HG03432 (cell line): ENCODE data around the gene CD164L2.
"Not testable (repeated sequence)": the region's sequence is repeated elsewhere in the genome, so short reads cannot be mapped to it uniquely, and the experiment has no call there.

Source experiments
- ATAC-seq: cut with Tn5 transposase; IDR thresholded peaks from one replicate; pipeline ENCODE4 v1.9.1; 2021; ENCODE audit warnings: mild to moderate bottlenecking, moderate library complexity; ENCODE audit not compliant: unreplicated experiment

CD164L2 gene

DNA sequence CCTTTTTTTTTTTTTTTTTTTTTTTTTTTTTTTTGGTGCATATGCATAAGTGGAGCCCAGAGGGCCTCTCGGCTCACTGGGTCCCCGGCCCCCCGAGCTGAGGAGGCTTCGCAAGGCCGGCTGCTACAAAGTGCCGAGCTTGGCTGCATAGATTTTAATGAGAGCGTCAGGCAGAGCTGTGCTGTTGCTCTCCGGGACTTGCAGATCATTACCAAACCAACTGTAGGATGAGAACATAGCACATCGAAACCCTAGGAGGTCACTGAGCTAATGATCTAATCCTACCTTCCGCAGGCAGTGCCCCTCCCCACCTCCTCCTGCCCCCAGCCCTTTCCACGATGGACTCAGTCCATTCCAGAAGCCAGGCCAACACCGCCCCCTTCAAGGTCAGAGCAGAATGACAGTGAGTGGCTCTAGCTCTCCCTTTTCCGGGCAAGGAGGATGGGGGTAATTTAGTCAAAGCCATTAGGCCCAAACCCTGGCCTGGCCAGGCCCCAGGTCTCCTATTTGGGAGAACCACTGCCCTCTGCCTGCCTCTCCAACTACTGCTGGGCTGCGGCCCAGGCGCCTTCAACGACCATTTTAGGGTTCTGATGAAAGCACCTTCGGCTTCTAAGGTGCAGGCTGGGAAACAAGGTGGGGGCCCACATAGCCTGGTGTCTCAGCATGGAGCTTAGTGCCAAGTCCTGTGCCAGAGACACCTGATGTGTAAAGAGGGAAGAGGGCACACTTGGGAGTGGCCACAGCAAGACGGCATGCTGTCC lies 22.6 kb upstream of the CD164L2 start:
- ATAC-seq, result not testable (repeated sequence)

DNA sequence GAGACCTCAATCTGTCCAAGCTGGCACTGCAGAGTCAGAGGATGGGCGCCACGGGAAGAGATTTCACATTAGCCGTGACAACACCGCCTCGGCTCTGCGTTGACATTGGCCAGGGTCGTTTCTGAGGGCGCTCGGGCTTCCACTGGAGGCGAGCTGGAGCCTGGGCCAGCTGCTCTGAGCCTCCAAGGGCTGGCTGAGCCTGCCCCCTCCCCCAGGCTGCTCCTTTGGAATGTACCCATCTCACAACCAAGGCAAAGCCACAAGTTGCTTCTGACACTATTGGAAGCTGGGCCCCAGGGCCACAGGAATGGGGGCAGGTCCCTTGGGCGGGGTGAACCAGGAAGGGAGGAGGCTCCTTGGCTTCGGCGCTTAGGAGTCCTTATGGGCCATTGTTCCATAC lies 21.9 kb upstream of the CD164L2 start:
- ATAC-seq, result no peak

DNA sequence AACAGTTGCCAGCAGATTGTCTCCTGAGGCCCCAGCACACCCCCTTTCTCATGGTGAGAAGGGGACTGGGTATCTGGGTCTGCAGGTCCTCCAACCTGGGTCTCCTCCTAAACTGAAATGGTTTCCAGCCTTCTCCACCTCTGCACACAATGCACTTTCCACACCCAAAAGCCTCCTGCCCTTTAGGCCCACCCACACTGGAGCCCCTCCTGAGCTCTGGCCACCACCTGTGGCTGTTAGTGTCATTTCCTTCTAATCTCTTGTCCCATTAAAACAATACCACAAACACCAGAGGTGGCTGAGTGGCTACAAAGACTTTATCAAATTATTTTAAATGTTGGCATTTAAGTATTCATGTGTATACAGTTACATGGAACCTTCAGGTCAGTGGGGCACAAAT lies 20.8 kb upstream of the CD164L2 start:
- peak; percentile 10 for ATAC-seq

DNA sequence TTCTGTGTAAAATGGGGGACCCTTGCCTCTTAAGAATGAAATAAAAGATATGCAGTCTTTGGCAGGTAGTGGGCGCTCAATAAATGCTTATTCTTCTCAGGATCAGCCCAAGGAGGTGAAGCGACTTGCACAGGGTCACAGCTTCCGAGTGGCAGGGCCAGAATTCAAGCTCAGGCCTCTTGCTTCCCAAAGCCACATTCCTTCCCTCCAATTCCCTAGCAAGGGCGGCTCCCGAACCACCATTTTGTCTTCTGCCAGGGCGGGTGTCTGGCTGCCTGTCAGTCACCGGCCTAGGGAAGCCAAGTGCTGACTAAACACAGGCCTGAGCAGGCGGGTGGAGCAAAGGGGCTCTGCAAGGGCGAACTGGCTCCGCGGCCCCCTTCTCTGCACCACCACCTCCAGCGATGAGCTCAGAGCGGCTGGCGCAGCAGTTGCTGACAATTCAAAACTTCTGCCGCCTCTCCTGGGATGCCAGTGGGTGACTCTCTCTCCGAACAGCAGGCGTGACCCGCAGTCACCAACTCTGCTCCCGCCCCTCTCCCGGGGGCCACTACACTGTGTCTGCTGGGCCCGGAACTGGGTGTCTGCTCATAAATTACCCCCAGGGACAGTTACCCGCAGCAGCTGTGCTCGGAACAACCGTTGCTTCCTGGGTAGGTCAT lies 20.1 kb upstream of the CD164L2 start:
- ATAC-seq, result peak; percentile 66

DNA sequence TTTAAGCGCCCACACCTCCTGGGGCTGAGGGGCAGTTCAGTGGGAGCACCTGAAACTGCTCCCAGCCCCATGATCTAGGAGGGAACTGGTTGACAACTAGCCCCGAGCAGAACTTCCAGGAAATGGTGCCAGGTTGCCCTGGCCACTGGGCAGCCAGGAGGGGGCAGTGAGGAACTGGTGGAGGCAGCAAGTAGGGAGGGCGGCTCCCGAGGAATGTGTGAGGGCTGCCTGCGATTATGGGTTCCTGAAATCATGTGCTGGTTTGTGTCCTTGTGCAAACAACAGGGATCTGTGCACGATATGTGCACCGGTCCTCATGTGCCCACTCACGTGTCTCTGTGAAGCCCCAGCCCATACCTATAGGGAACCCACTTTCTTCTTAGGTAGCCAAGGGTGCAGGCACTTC lies 19.2 kb upstream of the CD164L2 start:
- no peak for ATAC-seq

DNA sequence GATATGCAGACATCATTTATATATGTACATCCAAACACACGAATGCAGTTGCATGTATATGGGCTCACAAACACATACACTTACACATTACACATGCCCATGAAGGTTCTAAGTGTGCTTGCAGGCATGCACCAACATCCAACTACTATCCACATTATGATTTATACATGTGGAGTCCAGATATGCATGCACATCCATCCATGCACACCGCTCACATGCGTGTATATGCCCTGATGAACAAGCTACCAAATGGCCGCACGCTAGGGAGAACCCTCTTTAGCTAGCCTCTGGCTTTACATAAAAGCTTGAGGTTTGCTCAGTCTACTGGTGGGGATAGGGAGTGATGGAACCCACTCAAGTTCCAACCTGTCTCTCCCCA lies 17.8 kb upstream of the CD164L2 start:
- no peak for ATAC-seq

DNA sequence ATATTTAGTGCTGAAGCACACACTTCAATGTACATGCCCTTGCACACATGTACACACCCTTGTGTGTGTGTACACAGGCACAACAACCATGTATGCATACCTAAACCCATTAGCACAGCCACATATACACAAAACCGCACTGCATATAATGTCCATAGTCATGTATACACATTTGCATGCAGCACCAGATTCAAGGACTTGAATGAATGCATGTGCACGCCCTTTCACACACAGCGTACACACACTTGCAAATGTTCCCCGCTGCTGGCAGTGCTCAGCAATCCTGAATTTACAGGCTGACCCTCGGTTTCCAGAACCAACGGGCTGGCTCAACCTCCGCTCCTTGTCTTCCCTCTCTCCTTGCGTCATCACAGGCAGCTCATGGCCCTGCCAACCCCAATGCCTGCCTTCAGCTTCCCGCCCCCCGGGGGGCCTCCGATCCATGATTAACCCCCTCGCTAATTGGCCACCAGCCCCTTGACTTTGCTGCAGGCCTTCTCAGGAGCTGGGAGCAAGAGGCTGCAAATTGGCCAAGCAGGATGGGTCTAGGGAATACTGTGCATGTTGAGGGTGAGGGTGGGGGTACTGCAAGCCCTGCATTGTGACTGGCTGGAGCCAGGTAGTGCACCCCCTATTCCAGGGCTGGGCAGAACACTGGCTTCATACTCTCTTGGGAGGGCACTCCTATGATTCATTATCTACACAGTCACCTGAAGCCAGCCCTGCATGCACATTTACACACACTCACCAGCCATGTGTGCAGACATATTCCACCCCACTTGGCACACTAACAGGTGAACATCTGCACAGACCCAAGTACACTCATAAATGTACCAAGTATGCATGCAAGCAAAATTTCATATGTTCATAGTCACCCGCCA lies 17.2 kb upstream of the CD164L2 start:
- no peak for ATAC-seq

DNA sequence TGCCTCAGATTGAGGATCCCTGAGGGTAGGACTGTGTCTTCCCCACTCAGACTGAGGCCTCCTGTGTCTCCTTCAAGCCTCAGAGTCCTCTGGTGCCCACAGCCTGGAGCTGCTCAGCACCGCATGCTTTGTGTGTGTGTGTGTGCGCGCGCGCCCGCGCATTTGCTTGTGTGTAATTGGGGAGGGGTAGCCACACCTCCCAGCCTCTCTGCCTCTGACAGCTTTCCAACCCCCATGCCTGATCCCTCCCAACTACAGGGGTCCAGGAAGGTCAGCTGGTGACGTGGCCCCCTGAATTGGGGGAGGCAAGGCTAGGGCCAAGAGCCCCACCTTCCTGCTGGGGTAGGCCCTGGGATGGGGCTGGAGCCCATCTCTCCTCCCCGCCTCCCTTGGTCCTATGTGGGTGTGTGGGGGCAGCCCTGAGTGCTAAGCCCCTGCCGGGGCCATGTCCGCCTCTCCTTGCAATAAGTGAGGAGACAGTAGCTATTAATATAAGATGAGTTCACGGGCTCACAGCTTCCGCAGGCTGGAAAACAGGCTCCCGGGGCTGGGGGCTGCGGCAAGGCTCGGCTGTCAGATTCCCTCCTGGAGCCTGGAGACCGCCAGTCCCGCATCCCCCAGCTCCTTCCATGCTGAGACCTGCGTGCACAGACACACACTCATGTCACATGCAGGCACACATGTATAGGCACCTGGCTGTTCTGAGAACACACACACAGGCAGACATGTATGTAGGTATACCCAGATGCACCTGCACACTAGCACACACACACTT lies 16.3 kb upstream of the CD164L2 start:
- no peak for ATAC-seq

DNA sequence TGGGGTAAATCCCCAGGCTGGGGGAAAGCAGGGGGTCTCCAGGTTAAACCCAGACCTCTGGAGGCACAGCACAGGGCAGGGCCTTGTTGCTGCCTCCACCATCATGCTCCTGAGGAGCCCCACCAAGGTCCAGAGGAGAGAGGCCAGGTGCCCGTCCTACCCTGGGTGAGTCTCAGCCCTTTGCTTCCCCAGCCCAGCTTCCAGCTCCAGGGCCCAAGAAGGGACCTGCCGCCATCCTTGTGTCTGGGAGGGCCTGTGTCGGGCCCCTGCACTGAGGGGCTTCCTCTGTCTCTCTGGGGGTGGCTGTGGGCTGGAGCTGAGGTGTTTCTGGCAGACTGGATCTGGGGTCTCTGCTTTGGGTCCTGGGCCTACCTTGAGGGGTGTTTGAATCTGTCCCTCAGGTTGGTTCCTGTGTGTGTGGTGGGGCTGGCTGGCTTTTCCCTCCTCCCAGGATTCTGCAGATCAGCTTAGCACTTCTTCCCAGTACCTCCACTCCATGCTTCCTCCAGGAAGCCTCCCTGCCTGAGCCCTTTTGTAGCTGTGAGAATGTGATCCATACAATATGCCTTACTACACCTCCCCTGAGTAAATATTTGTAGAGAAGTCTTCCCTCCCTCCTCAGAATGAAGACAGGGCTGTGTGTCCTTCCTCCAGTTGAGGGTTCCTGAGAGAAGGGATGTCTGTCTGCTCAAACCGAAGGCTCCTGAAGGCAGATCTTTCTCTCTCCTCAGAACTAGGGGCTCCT lies 15.4 kb upstream of the CD164L2 start:
- no peak for ATAC-seq

DNA sequence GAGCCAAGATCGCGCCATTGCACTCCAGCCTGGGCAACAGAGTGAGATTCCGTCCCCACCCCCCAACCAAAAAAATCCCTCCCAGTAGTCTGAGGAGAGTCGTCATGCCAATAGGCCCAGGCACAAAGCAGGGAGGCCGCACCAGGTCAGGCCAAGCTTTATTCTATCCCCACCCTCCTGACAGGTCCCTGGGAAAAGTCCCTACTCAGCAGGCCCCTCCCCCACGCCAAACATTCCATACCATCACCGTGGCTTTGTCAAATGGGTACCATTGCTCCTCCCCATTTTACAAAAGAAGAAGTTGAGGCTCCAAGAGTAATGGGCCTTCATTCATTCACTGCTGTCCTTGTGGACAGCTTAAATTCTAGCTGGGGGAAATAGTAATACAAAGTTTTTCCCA lies 14.6 kb upstream of the CD164L2 start:
- no peak for ATAC-seq

DNA sequence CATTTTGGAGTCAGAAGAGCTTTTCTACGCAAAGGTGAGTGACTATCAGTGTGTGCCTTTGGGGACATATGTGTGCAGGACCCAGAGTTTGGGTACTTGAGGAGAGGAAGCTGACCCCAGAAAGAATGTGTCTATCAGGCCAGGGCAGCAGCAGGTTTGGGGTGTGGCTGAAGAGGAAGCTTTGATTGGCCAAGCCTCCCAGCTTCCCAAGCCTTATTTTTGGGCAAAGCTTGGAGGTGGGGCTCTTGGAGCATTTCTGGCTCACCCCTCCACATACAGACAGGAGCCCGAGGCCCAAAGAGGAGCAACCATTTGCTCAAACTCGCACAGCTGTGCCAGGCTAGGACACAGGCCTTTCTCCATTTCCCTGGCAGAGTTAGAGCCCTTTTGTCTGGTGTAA lies 14.0 kb upstream of the CD164L2 start:
- ATAC-seq, result no peak

DNA sequence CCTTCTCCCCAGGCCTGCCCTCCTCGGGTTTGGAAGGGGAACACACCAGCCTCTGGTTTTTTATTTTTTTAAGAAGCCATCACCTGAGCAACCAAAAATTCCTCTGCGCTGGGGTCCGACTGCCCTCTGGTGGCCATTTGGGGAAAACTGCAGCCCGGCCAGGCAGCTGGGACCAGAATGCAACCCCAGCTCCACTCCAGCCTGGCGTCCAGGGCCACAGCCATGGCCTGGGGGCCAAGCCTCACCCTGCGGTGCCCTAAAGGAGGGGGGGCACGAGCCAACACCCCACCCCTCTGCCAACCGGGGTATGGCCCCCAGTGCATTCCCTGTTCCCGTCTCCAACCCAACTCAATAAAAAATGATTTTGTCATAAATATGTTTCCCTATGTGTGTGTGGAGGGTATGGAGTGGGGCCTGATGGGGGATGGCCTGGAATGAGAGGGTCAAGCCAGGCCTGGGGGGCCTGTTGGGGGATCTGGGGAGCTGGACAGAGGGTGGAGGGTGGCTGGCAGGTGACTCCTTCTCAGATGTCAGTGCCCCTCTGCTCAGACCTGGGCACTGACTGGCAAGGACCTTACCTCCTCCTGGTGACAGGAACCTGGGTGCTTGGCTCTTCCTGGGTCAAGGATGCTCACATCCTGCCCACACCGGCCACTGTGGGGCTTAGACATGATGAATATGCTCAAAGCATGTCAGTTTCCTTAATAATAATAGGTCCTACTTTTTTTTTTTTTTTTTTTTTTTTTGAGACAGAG lies 12.5 kb upstream of the CD164L2 start:
- ATAC-seq, result no peak

DNA sequence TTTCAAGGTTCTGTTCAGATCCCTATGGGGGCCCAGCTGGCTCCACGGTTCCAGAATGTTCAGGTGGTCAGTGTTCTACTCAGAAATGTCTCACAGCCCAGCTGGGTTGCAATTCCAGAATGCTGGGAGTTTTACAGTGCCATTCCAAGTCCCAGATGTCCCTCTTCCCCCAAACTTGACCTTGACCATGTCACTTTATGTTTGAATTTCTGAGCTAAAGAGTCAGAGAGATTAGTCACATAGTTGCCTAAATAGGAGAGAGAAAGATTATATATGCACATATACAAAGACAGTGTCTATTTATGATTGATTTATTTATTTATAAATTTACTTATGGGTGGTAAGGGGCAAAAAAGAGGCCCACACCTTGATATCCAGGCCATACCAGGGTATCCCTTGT lies 11.8 kb upstream of the CD164L2 start:
- ATAC-seq, result no peak

DNA sequence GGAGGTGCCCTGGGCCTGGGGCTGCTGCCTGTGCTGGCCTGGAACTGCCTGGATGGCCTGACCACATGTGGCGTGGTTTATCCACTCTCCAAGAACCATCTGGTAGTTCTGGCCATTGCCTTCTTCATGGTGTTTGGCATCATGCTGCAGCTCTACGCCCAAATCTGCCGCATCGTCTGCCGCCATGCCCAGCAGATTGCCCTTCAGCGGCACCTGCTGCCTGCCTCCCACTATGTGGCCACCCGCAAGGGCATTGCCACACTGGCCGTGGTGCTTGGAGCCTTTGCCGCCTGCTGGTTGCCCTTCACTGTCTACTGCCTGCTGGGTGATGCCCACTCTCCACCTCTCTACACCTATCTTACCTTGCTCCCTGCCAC lies 11.1 kb upstream of the CD164L2 start:
- ATAC-seq, result no peak

DNA sequence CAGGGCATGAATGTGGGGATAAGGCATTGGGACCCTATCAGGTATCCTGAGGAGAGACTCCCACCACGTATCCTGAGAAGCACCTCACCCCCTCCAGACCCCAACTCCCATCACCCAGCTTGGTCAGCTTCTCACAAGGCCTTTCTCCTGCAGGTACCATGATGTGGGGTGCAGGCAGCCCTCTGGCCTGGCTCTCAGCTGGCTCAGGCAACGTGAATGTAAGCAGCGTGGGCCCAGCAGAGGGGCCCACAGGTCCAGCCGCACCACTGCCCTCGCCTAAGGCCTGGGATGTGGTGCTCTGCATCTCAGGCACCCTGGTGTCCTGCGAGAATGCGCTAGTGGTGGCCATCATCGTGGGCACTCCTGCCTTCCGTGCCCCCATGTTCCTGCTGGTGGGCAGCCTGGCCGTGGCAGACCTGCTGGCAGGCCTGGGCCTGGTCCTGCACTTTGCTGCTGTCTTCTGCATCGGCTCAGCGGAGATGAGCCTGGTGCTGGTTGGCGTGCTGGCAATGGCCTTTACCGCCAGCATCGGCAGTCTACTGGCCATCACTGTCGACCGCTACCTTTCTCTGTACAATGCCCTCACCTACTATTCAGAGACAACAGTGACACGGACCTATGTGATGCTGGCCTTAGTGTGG lies 10.6 kb upstream of the CD164L2 start:
- ATAC-seq, result no peak

DNA sequence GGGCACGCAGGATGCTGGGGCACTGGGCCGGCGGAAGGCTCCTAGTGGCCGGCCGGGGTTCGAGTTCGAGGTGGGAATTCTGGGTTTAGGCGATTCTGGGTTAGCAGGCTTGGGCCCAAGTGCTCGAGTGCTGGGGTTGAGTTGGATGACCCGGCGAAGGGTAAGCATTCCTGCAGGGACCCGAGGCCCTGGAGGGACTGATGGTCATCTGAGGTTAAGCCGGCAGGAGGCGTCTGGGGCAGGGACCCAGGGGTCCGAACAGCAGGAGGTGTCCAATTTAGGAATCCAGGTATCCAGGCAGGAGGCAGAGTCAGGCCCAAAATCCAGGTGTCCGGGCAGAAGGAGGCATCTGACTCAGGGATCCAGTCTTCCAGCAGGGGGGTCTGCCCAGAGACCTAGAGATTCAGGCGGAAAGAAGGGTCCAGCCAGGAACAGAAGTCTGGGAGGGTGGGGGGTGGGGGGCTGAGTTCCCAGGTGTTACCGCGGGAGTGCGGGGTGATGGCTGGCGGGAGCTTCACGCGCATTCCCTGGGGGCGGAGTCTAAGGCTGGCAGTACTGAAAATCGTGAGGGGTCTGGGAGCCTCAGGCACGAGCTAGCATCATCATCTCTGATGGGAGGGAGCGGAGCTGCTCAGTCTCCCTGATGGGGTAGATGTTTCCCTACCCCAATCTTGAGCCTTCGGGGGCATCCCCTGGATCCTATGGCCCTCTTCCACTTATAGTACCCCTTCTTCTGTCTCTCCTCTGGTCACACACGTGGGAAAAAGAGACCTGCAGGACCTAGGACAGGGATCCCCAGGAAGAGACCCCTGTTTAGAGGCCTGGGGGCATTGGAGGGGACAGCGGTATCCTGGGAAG lies 9.9 kb upstream of the CD164L2 start:
- ATAC-seq, result no peak

DNA sequence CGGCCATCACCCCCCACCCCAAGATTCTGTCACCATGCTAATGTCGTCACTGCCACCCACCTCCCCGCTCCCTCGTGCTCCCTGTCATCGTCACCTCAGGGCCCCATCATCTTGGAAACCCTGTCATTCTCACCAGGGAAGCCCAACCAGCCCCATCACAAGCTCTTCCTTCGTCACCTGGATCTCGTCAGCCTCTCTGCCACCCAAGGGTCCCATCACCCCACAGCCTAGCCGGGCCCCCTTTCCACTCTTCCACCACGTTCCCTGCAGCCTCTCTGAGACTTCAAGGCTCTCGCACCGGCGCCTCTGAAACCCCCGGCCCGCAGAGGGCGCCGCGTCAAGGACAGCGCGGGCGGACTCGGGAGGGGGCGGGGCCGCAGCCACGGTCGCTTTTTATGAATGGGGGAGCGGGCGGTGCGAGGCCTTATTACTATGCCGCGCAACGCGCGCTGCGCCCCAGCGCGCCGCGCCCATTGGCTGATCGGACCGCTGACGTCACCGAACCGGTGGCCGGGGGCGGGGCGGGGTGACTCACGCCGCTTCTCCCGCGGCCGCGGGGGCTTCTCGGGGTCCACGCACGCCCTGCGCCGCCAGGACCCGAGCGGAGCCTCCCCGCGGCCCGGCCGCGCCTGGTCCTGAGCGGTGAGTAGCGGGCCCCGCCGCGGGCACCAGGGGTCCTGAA lies 9.1 kb upstream of the CD164L2 start, which contains the start of gene GPR3:
TSS of gene GPR3 (plus strand) at position 527 of the 682 bp plus-strand sequence. CDS start 1,177 bp downstream, outside the sequence.
- ATAC-seq, result peak; percentile 80
